Lower leg skin (tissue), 4 donors: ENCODE data around the gene MYRF. TPM values are rescaled to one million over a fixed set of nuclear protein-coding genes. Genes with fewer than 3 reads are reported as not detected.

Experiments
- DNase-seq, 2 donors: peaks; one replicate each; pipeline ENCODE4 v3.0.0-alpha.2; 2019; ENCODE audit warnings: low spot score in 2 of 2
- H3K4me3 ChIP-seq: fragments of 200-600 bp; sonication (generic); 2 replicates; pipeline ENCODE4 v1.5.1; 2017; ENCODE audit warnings: mild to moderate bottlenecking, low read depth; ENCODE audit not compliant: poor library complexity, severe bottlenecking
- POLR2A ChIP-seq, 2 donors: fragments of 450-650 bp; IDR thresholded peaks; one replicate each; pipeline ENCODE4 v1.6.1; 2016 to 2017; ENCODE audit warnings: antibody characterized with exemption in 2 of 2, mild to moderate bottlenecking in 1 of 2, moderate library complexity in 1 of 2
- whole genome bisulfite sequencing, 2 donors: methylation state at CpG; one replicate each; pipeline ENCODE4 v1.1.5; 2018; 5-methylcytosine and 5-hydroxymethylcytosine counted together
- intact Hi-C: fragments of 100-400 bp; cut with DNase I; formaldehyde crosslinking; loops from one replicate; pipeline ENCODE4 v1.15.0; 2023; ENCODE audit warnings: low total_unique reads
- total RNA-seq, 4 donors: library from RNA; depleted of rRNA; stranded (reverse); fragments of >200 nt; gene quantifications; one replicate each; pipeline ENCODE4 v1.1.0, GENCODE V29; 2016
- TF ChIP-seq, protein P1 (sequence below), 3 donors: fragments of 450-650 bp; IDR thresholded peaks; one replicate each; pipeline ENCODE4 v1.5.1; 2016; ENCODE audit warnings: antibody characterized with exemption in 3 of 3, mild to moderate bottlenecking in 3 of 3, moderate library complexity in 2 of 3

MYRF gene
- total RNA-seq, 4 donors from 2014 or later: 0.23 to 2.6 (median 1.4) TPM; not detected in 1

DNA sequence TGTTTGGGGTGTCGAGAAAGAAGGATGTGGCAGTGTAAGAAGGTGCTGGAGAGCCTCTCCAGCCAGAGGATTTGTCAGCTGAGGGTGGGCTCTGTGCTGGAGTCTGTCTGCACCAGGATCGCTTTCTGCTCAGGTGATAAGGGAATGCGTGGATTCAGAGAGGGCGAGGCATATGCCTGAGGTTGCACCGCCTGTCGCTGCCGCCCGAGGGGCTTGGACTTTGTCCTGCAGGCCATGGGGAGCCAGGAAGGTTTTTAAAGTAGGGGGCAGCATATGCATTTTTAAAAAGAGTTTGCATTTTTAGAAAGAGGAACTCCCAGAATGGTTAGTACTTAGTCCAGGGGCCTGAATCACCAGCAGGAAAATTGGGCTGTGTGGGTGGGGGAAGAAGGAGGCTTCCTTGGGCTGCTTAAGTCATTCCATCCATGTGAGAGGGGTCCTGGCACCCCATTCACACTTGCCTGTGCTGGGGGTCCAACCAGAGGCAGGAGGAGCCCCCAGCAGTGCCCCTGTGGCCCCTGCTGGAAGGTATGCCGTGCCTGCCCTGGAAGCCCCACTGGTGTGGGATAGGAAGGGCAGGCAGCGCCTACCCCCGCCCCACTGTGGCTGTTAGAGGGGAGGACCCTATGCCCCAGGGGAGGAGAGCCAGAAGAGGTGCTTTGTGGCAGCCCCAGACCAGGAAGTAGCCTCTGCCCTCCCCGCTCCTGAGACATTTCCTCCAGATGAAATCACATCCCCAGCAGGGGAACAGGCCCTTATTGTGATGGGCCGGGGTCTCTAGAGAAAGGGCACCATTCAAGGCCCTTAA is 35.8 kb upstream of the MYRF start:
- no peak for DNase-seq
- 76 to 85% methylated on average over 10 to 13 of the region's 13 CpGs for WGBS, 2 donors
- TF ChIP-seq POLR2A (IDR thresholded peaks at IDR 0.05): no peak
- TF ChIP-seq, protein P1, sequence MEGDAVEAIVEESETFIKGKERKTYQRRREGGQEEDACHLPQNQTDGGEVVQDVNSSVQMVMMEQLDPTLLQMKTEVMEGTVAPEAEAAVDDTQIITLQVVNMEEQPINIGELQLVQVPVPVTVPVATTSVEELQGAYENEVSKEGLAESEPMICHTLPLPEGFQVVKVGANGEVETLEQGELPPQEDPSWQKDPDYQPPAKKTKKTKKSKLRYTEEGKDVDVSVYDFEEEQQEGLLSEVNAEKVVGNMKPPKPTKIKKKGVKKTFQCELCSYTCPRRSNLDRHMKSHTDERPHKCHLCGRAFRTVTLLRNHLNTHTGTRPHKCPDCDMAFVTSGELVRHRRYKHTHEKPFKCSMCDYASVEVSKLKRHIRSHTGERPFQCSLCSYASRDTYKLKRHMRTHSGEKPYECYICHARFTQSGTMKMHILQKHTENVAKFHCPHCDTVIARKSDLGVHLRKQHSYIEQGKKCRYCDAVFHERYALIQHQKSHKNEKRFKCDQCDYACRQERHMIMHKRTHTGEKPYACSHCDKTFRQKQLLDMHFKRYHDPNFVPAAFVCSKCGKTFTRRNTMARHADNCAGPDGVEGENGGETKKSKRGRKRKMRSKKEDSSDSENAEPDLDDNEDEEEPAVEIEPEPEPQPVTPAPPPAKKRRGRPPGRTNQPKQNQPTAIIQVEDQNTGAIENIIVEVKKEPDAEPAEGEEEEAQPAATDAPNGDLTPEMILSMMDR (IDR thresholded peaks at IDR 0.05): no peak
- H3K4me3 ChIP-seq: no peak overlapping the region
- intact Hi-C loops: no loop called here

DNA sequence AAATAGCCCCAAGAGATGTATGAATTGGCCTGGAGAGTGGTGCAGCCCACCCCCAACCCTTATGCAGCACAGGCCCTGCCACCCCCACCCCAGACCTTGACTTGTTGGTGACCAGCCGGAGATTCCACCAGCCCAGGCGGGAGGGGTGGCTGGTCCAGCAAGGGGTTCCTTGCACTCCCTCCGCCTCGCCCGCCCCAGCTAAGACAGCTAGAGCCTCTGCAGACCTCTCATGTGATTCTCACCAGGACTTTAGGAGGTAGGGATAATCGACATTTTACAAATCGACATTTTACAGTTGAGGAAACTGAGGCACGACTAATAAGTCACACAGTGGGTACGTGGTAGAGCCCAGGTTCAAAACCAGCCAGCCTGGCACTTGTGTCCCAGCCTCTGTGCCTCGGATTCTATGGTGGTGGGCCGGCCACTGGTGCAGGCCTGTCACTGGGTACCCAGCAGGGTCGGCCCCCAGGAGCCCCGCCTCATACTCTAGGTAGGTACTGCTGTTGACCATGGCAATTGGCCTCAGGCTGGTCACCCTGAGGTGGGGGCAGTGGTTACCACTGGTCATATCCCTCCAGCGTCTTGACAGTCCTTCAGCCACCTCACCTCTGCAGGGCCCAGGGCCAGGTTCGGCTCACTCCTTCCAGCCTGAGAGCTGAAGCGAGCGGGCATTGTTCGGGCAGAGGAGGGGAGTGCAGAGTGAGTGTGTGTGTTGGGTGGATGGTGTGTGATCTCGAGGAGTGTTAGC is 35.0 kb upstream of the MYRF start:
- no peak for TF ChIP-seq POLR2A (IDR thresholded peaks at IDR 0.05)
- TF ChIP-seq, protein P1 (IDR thresholded peaks at IDR 0.05): no peak
- intact Hi-C loops: no loop called here
- DNase-seq: no peak
- WGBS, 2 donors: 86 to 92% methylated on average over 17 to 19 of the region's 19 CpGs
- no peak overlapping the region for H3K4me3 ChIP-seq

DNA sequence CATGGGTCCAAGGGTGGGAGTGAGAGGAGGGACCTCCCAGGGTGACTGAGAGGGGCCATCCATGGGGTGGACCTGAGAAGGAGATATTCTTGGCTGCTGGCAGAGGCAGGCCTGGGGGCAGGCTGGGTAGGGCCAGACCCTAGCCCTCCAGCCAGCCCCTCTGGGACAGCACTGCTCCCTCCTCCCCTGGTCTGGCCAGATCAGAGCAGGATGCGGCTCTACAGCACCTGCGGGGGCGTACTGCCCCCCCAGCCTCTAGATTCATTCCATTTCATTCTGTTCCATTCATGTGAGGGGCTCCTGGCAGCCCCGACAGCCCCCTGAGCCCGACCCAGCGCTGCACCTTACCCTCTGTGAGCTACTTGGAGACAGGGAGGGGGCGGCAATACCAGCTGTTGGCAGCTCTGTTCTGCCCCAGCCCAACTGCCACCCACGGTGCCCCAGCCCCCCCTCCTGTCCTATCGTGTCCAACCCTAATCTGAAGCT is 34.3 kb upstream of the MYRF start:
- intact Hi-C loops: no loop called here
- no peak for DNase-seq
- TF ChIP-seq POLR2A (IDR thresholded peaks at IDR 0.05): no peak
- TF ChIP-seq, protein P1 (IDR thresholded peaks at IDR 0.05): no peak
- H3K4me3 ChIP-seq: no peak overlapping the region
- WGBS, 2 donors: 22 to 37% methylated on average over 9 of the region's 9 CpGs

DNA sequence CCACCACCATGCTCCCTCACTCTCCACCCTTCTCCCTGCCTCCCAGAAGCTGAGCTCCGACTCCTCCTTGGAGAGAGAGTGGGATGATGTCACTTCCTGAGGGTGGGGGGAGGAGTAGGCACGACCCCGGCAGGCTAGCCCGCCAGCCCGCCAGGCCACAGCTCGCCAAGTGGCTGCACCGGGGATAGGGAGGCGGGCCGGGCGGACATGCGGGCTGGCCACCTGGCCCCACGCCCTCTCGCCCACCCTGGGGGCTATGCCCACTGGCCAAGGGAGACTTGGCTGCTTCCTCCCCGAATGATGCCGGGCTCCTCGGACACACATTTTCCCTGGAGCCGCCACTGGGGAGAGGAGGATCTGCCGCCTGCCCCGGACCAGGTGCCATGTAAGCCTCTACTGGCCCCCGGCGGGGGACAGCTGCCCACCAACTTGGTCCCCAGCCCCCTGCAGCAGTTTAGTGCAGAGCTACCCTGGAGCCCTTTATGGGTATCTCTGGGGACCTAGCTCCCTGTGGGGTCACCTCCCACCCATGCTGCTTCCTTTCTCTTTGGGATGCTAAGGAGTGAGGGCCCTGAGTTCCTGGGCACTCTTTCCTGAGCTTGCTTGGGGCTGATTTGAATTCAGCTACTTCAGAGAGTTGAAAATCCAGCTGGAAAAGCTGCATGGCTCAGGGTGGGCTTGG is 33.7 kb upstream of the MYRF start:
- no peak for DNase-seq
- H3K4me3 ChIP-seq: no peak overlapping the region
- TF ChIP-seq POLR2A (IDR thresholded peaks at IDR 0.05): no peak
- TF ChIP-seq, protein P1 (IDR thresholded peaks at IDR 0.05): no peak
- WGBS, 2 donors: 18 to 43% methylated on average over 13 of the region's 21 CpGs
- intact Hi-C loops: no loop called here

DNA sequence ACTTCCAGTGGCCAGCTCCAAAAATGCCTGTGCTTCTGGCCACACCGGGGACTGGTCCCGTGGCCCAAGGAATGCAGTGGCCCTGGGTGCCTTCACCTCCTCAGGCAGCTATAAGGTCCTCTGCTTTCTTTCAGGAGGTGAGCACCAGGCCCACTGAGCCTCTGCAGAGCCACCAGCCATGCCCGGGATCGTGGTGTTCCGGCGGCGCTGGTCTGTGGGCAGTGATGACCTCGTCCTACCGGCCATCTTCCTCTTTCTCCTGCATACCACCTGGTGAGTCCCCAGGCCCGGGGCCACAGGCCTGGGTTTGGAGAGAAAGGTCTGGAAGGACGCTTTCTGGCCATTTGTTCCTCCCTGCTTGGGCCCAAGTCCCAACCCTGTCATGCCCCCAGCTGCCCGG is 32.5 kb upstream of the MYRF start:
- WGBS, 2 donors: 84 to 87% methylated on average over 10 to 12 of the region's 12 CpGs
- intact Hi-C loops: no loop called here
- H3K4me3 ChIP-seq: no peak overlapping the region
- TF ChIP-seq, protein P1 (IDR thresholded peaks at IDR 0.05): no peak
- TF ChIP-seq POLR2A (IDR thresholded peaks at IDR 0.05): no peak
- no peak for DNase-seq
